ENCODE results near the gene SPTB.

The SPTB gene

GRCh38 chr14:64868841-64869240, 10.9 kb downstream of the SPTB start:
- H3K4me3 ChIP-seq (ENCODE audit: low read depth, low read length) = no peak overlapping the region
- in situ Hi-C loops (cut with HindIII; ENCODE audit: low sequenced_read_pairs) = no loop called here
- TF ChIP-seq, protein P1, sequence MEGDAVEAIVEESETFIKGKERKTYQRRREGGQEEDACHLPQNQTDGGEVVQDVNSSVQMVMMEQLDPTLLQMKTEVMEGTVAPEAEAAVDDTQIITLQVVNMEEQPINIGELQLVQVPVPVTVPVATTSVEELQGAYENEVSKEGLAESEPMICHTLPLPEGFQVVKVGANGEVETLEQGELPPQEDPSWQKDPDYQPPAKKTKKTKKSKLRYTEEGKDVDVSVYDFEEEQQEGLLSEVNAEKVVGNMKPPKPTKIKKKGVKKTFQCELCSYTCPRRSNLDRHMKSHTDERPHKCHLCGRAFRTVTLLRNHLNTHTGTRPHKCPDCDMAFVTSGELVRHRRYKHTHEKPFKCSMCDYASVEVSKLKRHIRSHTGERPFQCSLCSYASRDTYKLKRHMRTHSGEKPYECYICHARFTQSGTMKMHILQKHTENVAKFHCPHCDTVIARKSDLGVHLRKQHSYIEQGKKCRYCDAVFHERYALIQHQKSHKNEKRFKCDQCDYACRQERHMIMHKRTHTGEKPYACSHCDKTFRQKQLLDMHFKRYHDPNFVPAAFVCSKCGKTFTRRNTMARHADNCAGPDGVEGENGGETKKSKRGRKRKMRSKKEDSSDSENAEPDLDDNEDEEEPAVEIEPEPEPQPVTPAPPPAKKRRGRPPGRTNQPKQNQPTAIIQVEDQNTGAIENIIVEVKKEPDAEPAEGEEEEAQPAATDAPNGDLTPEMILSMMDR (IDR thresholded peaks at IDR 0.05; ENCODE audit: low read depth, low read length) = no peak
- no peak for DNase-seq (ENCODE audit: low read depth, low spot score)

GRCh38 chr14:64868379-64868778, 11.3 kb downstream of the SPTB start:
- DNase-seq (ENCODE audit: low read depth, low spot score) = no peak

DNA sequence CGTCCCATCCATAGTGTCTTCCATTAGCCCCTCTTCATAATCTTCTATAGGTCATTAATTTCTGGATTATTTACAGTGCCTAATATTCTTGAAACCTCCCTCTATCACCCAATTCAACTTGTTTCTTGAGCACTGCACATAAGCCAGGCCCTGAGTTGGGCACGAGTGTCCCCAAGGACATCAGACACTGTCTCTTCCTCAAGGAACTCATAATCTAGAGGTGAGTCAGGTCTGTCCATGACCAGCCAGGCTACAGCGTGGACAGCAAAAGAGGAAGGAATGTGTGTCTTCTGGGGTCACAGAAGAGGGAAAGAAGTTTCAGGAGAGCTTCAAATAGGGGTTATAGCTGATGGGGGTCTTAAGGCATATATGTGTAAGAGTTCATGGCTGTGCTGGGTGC, 12.5 kb downstream of the SPTB start:
- no peak for DNase-seq (ENCODE audit: low read depth, low spot score)

More at GRCh38 chr14:64868379-64868778, 11.3 kb downstream of the SPTB start:
- TF ChIP-seq, protein P1 (IDR thresholded peaks at IDR 0.05; ENCODE audit: low read depth, low read length) = no peak
- no peak overlapping the region for H3K4me3 ChIP-seq (ENCODE audit: low read depth, low read length)
- in situ Hi-C loops (cut with HindIII; ENCODE audit: low sequenced_read_pairs) = no loop called here

DNA sequence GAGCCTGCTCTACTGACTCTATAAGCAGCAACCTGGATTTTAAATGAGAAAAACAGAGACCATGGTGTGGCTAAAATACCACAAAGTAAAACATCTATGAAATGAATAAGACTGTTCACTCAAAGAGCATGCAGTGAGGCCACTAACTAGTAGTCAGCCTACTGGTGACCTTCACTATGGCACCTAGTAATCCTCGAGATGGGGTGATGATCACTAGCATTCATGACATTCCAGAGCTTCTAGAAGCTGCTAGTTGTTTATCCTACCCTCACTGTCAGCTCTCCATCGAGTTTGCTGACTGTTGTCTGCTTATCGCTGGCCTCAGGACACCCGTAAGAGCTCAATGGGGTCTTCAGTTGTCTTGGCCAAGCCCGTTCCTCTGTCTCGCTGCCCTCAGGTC, 13.7 kb downstream of the SPTB start:
- TF ChIP-seq, protein P1 (IDR thresholded peaks at IDR 0.05; ENCODE audit: low read depth, low read length) = no peak
- DNase-seq (ENCODE audit: low read depth, low spot score) = no peak
- no peak overlapping the region for H3K4me3 ChIP-seq (ENCODE audit: low read depth, low read length)
- in situ Hi-C loops (cut with HindIII; ENCODE audit: low sequenced_read_pairs) = no loop called here

More for the DNA sequence above, 12.5 kb downstream of the SPTB start:
- TF ChIP-seq, protein P1 (IDR thresholded peaks at IDR 0.05; ENCODE audit: low read depth, low read length) = no peak
- in situ Hi-C loops (cut with HindIII; ENCODE audit: low sequenced_read_pairs) = no loop called here
- no peak overlapping the region for H3K4me3 ChIP-seq (ENCODE audit: low read depth, low read length)

GRCh38 chr14:64865109-64865508, 14.6 kb downstream of the SPTB start:
- TF ChIP-seq, protein P1 (IDR thresholded peaks at IDR 0.05; ENCODE audit: low read depth, low read length) = no peak
- no peak for DNase-seq (ENCODE audit: low read depth, low spot score)
- H3K4me3 ChIP-seq (ENCODE audit: low read depth, low read length) = no peak overlapping the region
- in situ Hi-C loops (cut with HindIII; ENCODE audit: low sequenced_read_pairs) = no loop called here

DNA sequence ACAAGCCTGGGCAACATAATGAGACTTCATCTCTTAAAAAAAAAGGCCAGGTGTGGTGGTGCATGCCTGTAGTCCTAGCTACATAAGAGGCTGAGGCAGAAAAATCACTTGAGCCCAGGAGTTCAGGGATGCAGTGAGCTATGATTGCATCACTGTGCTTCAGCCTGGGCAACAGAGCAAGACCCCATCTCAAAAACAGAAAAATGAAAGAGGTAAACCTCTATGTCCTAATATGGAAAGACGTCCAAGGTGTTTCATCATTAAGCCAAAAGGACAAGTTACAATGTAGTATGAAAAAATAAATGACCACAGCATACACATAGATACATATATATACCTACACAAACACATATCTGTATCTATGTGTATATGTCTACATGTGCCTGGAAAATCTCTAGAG, 15.4 kb downstream of the SPTB start:
- H3K4me3 ChIP-seq (ENCODE audit: low read depth, low read length) = no peak overlapping the region
- TF ChIP-seq, protein P1 (IDR thresholded peaks at IDR 0.05; ENCODE audit: low read depth, low read length) = no peak
- in situ Hi-C loops (cut with HindIII; ENCODE audit: low sequenced_read_pairs) = no loop called here
- no peak for DNase-seq (ENCODE audit: low read depth, low spot score)

DNA sequence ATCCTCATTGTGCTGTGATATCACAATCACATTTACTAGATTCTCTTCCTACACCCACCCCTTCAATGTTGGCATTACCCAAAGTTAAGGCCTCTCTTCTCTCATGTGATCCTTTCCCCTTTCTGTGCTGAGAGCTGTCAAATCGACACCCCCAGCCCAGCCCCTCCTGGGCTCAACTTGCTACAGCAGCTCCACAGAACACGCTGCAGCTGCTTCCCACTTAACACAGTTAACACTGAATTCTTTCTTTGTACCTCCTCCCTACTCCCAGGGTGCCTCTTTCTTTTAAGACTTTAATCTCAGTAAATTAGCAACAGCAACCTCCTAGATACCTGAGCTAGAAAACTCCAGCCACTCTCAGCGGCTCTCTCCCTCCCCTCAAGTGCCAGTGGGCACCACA, 17.8 kb downstream of the SPTB start:
- DNase-seq (ENCODE audit: low read depth, low spot score) = no peak
- in situ Hi-C loops (cut with HindIII; ENCODE audit: low sequenced_read_pairs) = no loop called here
- TF ChIP-seq, protein P1 (IDR thresholded peaks at IDR 0.05; ENCODE audit: low read depth, low read length) = no peak
- H3K4me3 ChIP-seq (ENCODE audit: low read depth, low read length) = no peak overlapping the region

Measured in astrocyte of the spinal cord (primary cell).